Epithelial cell of proximal tubule (primary cell): ENCODE measurements around the gene IDH3A. TPM values are rescaled to one million over a fixed set of nuclear protein-coding genes. Genes with fewer than 3 reads are reported as not detected.

Source experiments
- DNase-seq: peaks from one replicate; pipeline ENCODE4 v3.0.0-alpha.2; 2011; ENCODE audit warnings: low read depth
- H3K4me3 ChIP-seq: 2 replicates; pipeline ENCODE4 v1.5.1; 2011; ENCODE audit warnings: low read depth, mild to moderate bottlenecking, low read length
- CTCF ChIP-seq: conservative IDR thresholded peaks from 2 replicates; pipeline ENCODE4 v1.5.1; 2012; ENCODE audit warnings: low read depth, mild to moderate bottlenecking, low read length
- total RNA-seq: library from RNA; depleted of rRNA; stranded (reverse); fragments of >200 nt; gene quantifications from 2 replicates; pipeline ENCODE4 v1.2.3, GENCODE V29; 2015

IDH3A gene
- total RNA-seq, 1 donor from 2014 or later: 57.5 TPM

GRCh38 chr15:78104119-78104479 lies 45.1 kb upstream of the IDH3A start:
- DNase-seq: no peak
- H3K4me3 ChIP-seq: no peak overlapping the region
- TF ChIP-seq CTCF: no peak

GRCh38 chr15:78104566-78105475 lies 44.3 kb upstream of the IDH3A start:
- DNase-seq: no peak
- H3K4me3 ChIP-seq: no peak overlapping the region
- no peak for TF ChIP-seq CTCF

GRCh38 chr15:78105476-78106241 lies 43.5 kb upstream of the IDH3A start:
- no peak for DNase-seq
- TF ChIP-seq CTCF: no peak
- no peak overlapping the region for H3K4me3 ChIP-seq

- no peak for TF ChIP-seq CTCF
- no peak overlapping the region for H3K4me3 ChIP-seq
- no peak for DNase-seq
Observed at GRCh38 chr15:78107471-78107870, 41.7 kb upstream of the IDH3A start.

GRCh38 chr15:78108300-78109084 lies 40.7 kb upstream of the IDH3A start:
- DNase-seq: no peak
- peak; percentile 96 for TF ChIP-seq CTCF
- no peak overlapping the region for H3K4me3 ChIP-seq

GRCh38 chr15:78109156-78109555 lies 40.0 kb upstream of the IDH3A start:
- no peak overlapping the region for H3K4me3 ChIP-seq
- no peak for TF ChIP-seq CTCF
- DNase-seq: no peak
